KBM-7 (cell line): Measurements from ENCODE around the gene IGFL1.
"Not testable (repeated sequence)": the region's sequence is repeated elsewhere in the genome, so short reads cannot be mapped to it uniquely, and the experiment has no call there.

Source experiments
- DNase-seq: peaks from one replicate; pipeline ENCODE4 v3.0.0-alpha.2; 2015
- in situ Hi-C: fragments of 300-500 bp; cut with MboI; formaldehyde crosslinking; loops from 2 replicates; pipeline ENCODE4 v1.14.3; 2020; ENCODE audit warnings: low sequenced_read_pairs, low pct_unique_long_range_greater_than_20kb, mixed read lengths

Gene IGFL1

DNA sequence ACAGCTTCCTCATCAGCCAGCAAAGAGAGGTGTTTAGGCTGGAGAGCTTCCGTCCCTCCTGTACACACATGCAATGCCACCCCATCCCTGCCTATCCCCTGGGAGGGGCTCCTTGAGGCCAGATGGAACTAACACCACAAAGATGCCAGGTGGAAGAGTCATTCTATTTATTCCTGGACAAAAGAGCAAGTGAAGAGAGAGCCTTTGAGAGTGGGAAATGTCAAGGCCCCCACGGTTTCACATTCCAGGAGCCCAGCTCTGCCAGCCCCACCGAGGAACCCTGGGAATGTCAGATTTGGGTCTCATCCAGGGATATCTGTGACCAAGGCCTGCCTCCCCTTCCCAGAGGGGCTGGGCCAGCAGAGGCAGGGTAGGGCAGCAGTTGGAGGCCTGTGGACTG is 30.8 kb upstream of the IGFL1 start:
- in situ Hi-C loops: no loop called here
- no peak for DNase-seq

DNA sequence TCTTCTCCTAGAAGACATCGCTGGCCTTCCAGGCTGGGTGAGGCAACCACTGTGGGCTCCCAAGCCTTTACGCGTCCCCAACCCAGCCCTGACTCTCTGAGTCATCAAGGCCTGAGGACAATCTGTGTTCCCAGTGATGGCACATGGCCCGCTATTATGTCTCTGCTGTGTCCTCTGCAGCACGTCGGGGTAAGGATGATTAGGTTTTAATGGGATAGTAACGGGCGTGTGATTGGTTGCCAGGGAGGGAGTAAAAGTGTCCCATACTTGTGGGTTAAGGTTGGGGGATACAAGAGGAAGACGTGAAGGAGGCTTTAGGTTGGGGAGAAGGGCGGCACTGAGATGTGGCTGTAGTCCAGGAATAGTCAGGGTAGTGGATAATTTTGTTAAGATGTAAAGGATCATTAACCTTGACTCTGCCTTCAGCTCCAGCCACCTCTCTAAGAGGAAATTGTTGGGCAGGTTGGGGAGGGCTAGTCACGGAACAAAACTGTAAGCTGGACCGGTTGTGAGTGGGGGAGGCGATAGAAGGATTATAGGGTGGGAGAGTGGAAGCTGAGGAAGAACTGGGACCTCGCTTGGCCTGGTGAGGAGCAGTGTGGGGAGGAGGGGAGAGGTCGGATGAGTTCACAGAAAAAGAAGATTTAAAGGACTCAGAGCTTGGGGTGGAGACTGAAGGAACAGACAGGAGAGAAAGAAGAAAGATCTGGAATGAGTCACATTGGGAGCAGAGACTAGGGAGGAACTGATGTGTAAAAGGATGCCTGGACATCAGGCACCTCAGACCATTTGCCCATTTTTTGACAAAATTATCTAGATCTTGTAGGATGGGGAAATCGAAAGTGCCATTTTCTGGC is 27.9 kb upstream of the IGFL1 start:
- no peak for DNase-seq
- in situ Hi-C loops: no loop called here

DNA sequence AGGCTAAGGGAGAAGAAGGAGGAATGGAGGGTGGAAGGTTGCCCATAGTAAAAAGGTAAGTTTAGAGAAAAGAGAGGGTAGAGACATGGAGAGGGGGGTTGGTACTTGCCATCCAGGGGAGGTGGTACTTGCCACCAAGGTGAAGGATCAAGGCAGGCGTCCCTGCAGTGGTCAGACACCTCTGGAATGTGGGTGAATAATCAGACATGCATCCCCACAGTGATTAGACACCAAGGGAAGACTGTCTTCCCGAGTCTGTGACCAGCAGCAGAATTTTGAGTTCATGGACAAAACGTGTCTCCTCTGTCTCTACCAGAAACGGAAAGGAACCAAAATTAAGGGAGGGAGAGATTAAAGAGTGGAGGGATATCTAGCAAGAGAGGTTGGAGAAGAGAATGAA is 27.1 kb upstream of the IGFL1 start:
- in situ Hi-C loops: no loop called here
- DNase-seq: no peak

DNA sequence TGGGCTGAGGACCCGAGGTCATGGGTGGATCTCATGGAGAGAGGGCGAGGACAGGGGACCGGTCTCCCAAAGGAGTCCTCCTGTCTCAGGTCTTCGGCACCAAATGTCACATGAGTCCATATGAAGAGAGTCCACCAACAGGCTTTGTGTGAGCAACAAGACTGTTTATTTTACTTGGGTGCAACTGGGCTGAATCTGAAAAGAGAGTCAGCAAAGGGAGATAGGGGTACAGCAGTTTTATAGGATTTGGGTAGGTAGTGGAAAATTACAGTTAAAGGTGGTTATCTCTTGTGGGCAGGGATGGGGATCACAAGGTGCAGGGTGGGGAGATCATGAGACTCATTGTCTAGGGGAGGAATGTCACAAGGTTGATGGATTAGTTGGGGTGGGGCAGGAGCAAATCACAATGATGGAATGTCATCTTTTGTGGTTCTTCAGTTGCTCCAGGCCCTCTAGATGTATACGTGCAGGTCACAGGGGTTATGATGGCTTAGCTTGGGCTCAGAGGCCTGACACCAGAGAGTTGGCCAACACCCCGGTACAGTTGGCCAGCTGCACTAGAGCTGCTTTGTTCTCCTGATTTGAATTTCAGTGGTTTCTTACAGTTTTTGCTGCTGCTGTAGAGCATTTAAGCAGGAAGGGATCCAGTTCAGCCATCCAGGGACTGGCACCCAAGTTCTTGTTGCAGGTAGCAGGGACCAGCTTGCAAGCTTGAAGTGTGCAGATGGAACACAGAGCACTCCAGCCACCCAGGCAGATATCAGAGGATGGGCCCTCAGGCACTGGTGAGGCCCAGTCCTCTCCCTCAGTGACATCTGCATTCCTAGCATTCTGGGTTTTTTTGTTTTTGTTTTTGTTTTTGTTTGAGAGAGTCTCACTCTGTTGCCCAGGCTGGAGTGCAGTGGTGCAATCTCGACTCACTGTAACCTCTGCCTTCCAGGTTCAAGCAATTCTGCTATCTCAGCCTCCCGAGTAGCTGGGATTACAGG is 26.4 kb upstream of the IGFL1 start:
- in situ Hi-C loops: no loop called here
- no peak for DNase-seq

DNA sequence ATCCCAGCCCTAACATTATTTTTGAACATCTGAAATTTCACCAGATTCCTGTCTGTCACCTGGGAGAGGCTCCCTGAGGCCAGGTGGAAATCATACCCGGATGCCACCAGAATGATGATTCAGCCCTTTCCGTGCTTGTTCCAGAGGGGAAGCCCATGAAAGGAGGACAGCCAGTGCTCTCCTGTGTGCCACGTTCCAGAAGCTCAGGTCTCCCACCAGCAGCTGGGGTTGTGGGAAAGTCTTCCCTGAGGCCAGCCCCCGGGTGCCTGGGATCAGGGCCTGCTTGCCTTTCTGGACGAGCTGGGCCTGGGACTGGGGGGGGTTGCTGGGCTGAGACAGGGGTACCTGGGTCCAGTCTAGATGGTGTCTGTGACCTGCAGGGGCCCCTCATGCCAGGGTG is 25.5 kb upstream of the IGFL1 start:
- no peak for DNase-seq
- in situ Hi-C loops: no loop called here

DNA sequence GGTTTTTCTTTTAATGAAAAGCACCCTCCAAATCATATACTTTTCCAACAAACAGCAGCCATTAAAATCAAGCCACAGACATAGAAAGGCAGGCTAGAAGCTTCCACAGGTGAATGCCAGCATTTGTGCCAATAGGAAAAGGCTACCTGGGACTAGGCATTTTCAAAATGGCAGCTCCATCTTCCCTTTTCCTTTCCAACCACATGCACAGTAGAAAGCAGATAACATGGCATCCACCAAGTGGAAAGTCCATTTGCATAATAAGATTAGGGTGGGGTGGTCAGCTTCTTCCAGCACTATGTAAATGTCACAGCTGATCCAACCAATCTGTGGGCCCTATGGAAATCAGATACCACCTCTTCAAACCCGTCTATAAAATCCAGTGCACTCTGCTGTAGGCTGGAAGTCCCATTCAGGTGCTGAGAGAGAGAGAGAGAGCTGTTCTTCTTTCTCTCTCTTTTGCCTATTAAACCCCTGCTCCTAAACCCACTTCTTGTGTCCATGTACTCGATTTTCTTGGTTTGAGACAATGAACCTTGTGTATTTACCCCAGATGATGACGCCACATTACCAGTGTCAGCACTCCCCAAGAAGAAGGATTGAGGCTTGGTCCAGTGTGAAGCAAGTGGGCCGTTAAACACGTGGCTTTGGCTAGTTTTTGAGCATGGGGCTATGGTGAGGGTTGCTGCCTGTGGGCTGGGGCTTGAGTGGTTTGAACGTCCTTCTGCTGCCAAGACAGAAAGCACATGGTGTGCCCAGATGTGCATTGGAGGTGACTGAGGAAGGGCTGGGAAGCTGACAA is 24.2 kb upstream of the IGFL1 start:
- in situ Hi-C loops: no loop called here
- no peak for DNase-seq

DNA sequence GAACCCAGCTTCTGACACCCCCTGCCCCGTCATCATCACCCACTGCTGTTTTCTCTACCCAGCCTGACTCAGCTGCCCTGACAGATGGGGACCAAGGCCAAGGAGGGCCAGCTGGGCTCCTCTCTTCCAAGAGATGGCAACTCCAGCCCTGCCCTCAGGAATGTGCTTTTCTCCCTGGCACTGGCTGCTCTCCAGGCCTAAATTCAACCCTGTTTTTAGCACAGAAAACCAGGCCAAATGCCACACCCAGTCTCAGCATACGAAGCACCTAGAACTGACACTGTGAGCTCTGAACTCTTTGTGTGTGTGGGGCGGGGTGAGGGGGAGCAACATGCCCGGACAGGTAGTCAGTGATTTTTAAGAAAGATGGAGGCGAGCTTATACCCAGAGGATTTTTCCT is 23.4 kb upstream of the IGFL1 start:
- in situ Hi-C loops: no loop called here
- no peak for DNase-seq

DNA sequence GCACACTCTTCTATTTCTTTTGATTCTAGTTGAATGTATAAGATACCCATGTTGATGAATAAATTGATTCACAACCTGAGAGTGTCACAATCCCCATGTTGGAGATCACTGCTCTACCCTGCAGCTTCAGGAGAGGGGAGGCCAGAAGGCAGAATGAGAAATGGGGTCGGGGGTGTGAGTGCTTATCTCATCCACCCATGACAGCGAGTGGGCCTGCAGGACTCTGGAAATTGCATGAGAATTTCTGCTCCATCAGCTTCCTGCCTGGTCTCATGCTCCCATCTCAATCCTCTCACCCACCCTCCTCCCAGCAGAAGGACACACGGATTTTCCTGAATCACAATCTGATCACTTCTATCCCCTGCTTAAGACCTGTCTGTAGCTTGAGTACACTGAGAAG is 22.9 kb upstream of the IGFL1 start:
- no peak for DNase-seq
- in situ Hi-C loops: no loop called here

DNA sequence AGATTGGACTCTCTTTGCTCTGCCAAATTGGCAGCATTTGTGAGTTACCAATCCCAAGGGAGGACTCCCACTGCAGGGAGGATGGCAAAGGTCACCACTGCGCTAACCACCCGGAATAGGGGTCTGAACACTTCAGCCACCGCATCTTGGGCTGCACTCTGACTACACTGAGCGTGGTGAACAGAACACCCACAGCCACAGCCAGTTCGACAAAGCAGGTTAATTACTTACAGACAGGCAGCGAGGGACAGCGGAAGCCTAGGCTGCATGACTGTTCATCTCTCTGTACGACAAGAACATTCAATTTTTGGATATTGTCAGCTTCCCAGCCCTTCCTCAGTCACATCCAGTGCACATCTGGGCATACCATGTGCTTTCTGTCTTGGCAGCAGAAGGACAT is 21.7 kb upstream of the IGFL1 start:
- in situ Hi-C loops, DNase-seq: not testable (repeated sequence)

DNA sequence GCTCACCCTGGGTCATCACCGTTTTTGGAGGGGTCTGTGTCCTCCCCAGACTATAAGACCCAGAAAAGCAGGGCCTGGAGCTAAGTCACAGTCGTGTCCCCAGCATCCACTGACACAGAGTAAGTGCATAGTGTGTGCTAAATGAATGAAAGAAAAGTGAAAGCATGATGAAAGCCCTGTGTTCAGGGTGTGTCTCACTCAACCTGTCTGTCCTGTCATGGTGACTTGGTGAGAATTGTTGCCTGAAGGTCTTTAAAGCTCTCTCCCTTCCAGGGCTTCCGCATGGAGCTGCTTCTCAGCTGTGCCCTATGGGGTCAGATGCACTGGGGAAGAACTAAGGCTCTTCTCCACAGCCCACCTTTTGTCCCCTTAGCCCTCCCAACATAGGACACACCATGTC is 20.5 kb upstream of the IGFL1 start:
- in situ Hi-C loops: no loop called here

DNA sequence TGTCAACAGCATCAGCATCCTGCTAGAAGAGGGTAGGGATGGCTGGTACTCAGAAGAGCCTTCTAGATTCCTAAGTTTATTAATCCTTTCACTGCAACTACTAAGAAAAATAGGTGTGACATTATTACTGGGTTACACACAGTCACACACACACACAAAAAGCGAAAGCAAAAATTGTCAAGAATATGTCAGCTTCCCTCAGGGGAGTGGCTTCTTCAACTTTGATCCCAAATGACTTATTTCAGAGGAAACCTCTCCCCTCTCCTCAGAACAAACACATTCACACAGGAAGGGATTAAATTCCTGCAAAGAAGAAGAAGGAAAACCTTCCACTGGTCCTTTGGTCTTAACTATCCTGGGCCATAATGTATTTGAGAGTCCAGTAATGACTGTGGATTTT is 20.1 kb upstream of the IGFL1 start:
- DNase-seq: no peak
- in situ Hi-C loops: no loop called here

More for the DNA sequence above, 20.5 kb upstream of the IGFL1 start:
- DNase-seq: no peak

DNA sequence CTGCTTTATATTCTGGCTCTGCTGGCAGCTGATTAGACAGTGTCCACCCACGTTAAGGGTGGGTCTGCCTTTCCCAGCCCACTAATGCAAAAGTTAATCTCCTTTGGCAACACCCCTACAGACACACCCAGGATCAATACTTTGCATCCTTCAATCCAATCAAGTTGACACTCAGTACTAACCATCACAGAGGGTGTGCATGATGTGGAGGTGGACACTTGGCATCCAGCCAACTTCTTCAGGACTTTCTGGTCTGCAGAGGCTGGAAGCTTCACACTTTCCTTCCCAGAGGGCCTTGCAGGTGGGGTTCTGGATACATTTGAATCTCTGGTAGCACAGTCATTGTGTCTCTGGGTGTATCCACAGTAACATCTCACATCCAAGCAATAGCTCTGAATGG is 18.9 kb upstream of the IGFL1 start:
- in situ Hi-C loops: no loop called here
- DNase-seq: no peak

DNA sequence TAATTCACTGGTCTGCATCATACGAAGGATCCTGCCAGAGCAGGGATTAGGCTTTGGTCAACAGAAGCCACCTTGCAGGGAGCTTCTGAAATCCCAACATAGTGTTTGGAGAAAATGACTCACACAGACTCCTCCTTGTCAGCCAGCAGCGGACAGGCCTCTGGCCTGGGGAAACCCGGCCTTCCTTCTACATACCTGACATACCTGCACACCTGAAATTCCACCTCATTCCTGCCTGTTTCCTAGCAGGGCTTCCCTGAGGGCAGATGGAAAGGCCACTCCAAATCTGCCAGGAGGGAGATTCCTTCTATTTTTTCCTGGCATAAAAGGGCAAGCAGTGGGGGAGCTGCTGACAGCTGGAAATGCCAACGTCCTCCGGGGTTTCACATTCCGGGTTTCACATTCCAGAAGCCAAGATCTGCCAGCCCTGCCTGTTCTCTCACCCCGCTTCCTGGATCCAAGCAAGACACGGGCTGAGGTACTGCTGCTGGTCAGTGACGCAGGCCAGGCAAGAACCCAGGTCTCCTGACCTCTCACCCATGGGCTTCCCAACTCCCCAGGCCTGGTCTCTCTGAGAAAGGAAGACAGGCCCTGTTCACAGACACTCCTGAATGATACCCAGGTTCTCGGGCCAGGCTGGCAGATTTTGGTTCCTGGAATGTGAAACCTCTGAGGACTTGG is 18.2 kb upstream of the IGFL1 start:
- in situ Hi-C loops: no loop called here

DNA sequence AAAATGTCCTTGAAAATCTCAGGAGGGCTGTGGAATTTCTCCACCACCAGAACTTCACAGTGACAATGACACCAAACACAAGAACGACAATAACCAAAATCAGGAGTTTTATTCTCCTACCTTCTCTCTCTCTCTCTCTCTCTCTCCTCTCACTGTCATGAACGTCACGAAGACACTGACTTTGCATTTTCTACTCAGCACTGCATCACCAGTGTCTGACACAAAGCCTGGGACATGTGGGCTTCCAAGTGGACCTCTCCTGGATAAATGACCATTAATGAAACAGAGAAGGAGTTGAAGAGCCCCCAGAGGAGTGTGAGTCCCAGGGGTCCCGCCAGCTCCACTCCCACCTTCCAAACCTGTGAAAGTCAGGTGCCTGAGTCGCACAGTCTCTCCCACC is 16.9 kb upstream of the IGFL1 start:
- in situ Hi-C loops, DNase-seq: not testable (repeated sequence)

More for the DNA sequence above, 18.2 kb upstream of the IGFL1 start:
- no peak for DNase-seq

DNA sequence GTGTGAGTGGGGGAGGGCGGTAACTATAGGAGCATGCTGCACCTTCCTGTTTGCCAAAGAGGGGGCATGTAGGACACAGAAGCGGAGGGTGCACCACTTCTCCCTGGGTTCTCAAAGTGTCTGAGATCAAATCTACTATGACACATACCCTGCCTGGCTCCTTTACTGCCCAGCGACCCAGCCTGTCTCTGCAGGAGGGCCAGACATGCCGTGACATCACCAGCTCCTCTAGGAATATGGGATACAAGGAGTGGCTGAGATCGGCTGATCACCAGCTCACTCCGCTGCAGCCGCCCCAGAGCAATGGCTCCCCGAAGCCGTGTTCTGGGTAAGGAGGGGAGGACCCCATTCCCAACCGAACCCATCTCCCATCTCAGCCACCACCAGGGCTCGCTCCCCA is 16.4 kb upstream of the IGFL1 start:
- no peak for DNase-seq
- in situ Hi-C loops: no loop called here

DNA sequence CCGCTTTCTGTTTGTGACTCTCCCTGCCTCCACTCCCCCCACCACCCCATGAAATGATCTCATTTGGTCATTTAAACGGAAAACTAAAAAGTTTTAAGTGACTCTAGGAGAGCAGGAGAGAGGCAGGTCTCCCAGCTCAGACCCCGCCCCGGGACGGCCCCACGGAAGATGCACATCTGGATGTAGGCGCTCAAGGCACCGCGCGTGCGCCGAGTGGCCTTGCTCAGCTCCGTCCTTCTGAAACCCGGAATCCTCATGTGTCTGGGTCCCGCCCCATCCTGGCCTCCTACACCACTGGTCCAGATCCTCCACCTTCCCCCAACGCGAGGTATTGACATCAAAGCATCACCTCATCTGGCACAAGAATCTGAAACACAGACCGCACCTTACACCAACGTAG is 15.7 kb upstream of the IGFL1 start:
- in situ Hi-C loops: no loop called here
- DNase-seq: no peak

DNA sequence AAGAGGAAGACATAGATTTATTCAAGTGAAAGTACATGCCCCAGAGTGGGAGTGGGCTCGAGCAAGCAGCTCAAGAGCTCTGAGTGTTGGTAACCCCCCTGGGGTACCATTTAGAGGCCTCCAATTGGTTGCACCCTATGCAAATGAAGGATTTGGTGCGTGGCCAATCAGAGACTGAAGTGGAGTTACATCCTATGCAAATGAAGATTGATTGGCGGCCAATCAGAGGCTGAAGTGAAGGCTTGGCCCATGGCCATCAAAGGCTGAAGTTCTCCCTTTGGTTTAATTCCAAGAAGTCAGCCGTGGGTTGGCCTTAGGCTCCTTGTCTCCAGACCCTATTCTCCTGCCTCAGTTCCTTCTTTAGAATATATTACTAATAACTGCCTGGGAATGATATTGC is 12.9 kb upstream of the IGFL1 start:
- in situ Hi-C loops: no loop called here
- DNase-seq: no peak

DNA sequence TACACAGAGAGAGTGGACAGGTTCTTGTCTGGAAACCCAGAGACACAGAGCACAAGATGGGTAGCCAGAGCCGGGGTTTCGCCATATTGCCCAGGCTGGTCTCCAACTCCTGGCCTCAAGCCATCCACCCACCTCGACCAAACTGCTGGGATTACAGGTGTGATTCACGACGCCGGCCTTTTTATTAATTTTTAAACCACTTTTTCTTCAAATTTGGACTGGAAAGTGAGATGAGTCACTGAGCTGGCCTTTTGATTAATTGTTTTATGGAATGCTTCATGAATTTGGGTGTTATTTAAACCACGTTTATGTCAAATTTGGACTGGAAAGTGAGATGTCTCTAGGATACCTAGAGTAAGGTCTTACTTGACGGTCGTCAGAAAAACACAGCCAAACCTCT is 12.1 kb upstream of the IGFL1 start:
- in situ Hi-C loops: no loop called here

DNA sequence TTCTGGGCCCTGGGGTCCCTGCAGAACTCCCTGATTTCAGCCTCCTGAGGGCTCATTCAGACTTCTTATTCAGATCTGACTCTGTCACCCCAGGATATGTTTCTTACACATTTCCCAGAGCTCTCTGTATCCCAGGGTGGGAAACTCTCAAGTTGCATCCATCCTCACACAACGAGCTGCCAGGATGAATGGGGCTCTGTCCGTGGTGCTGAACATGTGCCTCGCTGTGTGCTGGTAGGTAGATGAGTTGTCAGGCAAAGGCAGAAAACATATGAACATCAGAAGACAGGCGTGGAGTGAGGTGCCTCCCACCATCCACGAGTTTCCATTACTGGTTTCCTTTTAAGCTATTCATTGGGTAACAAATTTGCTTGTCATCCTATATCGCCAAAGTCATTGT is 11.4 kb upstream of the IGFL1 start:
- in situ Hi-C loops: no loop called here
- peak; percentile 51 for DNase-seq

More for the DNA sequence above, 12.1 kb upstream of the IGFL1 start:
- no peak for DNase-seq
